CD4-positive, alpha-beta T cell treated with Interleukin-15 for 4 hours (primary cell): Measurements from ENCODE around the gene CNTNAP5.

Experiments used
- DNase-seq: peaks from one replicate; pipeline ENCODE4 v3.0.0-alpha.2; 2020; ENCODE audit warnings: low spot score

Gene CNTNAP5

DNA sequence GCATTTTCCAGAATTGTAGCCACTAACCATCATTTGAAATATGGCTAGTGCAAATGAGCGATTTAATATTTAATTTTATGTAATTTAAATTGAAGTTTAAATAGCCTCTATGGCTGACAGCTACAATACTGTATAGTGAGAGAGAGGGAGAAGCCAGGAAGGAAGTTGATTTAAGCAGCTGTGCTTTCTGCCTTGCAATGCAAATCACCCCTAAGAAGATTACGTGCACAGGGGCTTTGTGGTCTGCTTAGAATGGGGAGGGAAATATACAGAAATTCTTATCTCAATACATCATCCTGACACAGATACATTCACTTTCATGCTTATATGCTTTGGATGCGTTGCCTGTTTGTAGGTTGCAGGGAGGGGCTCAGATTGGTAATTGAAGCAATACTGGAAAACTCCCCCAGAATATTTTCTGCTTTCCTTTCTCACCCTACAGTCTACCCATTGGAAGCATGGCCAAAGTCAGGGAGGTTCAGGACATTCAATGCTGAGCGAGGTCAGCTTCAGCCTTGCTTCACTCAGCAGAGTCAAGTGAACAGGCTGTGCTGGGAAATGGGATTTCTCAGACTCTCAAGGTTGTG, 674.0 kb downstream of the CNTNAP5 start:
- DNase-seq, result no peak

DNA sequence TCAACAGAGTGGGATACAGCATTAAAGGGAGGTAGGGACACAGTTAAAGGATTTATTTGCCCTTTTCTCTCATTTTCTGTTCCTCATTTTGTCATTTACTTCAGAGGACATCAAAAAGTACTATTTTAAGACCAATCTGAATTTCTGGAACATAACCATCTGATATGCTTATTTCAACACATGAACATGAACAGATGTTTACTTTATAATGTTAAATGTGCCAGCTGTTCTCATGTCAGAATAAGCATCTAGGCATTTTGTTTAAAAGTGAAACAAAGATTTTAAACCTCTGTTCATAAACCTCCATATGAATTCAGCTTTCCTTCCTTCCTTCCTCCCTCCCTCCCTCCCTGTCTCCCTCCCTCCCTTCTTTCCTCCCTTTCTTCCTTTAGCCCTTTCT, 677.7 kb downstream of the CNTNAP5 start:
- no peak for DNase-seq

DNA sequence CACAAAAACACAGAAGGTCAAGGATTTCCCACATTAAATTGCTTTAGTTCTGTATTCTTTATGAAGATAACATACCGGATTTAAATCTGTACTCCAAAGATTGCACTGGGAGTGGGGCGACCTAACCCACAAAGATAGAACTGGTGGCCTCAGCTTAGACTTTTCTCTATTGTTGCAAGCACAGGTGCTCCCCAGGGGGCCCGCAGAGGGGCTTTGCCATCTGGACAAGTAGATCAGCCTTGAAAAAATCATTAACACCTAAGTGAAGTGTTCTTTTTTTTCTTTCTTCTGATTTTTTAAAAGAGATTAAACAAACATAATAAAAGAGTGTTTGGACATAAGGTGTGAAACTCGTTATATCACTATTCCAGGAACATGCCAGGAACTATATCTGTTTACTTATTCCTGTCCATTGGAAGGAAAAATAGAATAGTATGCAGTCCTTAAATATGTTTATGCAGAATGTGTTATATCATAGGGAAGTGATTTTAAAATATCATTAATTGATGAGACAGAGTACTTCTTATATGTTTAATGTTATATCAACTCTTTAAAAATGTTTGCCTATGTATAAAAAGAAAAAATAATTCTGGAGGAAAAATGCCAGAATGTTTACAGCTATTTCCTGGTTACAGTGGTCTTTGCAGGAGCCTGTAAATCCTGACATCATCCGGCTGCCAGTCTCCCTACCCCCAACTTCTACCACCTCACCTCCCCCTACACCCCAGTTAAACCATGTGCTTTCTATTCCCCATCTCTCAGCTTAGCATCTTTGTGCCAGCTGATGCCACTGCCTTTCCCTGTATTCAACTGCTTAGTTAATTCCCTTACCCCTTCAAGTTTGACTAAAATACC, 679.2 kb downstream of the CNTNAP5 start:
- no peak for DNase-seq

DNA sequence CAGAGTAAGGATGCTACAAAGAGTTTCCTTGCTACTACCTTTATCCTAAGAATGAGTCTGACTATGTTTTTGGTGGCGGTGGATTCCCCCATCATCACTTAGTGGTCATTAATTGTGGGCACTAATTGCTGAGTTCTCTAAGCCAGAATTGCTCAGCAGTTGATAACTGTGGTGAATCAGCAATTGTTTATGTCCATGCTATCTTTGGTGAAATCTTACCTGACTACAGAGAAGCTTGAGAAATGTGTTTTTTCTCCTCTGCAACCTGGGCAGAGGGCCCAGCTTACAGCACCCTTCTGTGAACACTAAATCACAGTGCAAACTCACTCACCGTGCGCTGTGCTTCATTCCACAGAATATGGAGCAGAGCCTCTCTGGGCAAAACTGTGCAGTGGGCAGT, 683.6 kb downstream of the CNTNAP5 start:
- no peak for DNase-seq

DNA sequence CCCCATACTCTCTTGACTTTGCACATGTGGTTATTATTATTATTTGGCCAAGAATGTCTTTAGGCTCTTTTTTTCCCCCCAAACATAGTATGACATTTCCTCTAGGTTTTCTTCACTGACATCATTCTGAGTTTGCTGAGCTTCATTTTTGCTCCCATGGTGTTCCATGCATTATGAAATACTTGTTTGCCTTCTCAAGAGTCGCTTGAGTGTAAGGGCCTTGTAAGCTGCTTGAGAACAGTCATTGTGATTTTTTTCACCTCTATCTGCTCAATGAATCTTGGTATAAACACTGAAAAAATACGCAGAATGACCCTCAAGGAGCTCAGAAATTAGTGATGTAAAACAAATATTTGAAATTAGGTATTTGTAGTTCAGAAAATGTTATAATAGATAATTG, 688.9 kb downstream of the CNTNAP5 start:
- DNase-seq, result no peak

DNA sequence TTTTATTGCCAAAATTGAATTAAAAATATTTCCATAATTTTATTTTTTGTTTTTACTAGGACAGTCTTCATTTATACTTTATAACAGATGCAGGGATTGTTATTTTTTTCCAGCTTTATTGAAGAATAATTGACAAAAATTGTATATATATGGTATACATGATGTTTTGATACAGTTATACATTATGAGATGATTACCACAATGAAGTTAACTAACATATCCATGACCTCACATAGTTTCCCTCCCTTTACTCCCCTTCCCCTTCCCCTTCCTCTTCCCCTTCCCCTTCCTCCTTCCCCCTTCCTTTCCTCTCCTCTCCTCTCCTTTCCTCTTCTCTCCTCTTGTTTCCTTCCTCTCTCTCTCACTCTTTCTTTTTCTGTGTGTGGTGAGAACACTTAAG, 700.1 kb downstream of the CNTNAP5 start:
- DNase-seq, result no peak

DNA sequence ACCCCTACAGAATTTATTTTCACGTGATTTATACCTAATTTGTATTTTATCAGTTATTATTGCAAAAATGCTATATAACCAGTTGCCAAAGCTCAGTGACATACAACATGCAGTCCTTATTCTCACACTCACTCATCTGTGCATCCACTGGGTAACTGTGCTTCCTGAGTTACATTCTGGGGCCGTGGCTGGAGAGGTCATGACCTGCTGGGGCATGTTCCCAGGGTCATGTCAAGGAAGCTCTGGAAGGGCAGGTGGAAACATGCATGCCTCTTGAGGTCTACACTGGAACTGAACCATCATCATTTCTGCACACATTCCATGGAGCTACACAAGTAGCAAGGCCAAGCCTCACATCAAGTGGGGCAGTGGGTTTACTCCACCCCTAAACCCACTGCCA, 715.5 kb downstream of the CNTNAP5 start:
- DNase-seq, result no peak

DNA sequence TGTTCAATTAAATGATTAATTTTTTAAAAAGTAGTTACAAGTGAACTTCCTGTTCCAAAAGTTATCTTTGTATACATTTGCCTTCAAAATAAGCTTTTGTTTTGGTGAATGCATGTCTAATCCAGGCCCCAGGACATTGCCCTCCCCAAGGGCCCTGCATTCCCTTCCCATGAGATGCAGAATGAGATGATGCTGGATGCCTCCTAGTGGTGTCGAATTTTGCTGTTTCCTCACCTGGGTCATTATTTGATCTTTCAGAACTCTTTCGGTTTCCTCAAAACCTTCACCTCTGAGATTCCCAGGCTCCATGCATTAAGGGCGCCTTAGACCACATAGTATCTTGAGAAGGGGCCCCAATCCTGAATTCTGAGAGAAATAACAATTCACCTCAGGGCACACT, 728.8 kb downstream of the CNTNAP5 start:
- DNase-seq, result no peak

DNA sequence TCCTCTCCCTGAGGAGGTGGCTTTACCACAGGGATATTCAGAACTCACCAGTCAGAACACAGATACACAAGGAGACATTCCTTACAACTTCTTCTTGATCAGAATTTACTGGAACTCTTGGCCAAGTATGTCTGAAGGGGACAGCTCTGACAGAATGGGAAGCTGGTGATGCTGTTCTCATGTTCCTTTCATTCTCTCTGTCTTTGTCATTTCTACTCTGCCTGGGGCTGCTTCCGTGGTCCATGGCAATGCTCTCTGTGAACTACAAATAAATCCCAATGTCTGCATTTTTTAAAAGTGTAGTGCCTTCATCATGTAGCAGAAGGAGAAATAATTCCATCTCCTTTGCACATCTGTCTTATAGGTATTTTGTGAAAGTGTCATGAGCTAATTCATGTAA, 730.3 kb downstream of the CNTNAP5 start:
- no peak for DNase-seq

DNA sequence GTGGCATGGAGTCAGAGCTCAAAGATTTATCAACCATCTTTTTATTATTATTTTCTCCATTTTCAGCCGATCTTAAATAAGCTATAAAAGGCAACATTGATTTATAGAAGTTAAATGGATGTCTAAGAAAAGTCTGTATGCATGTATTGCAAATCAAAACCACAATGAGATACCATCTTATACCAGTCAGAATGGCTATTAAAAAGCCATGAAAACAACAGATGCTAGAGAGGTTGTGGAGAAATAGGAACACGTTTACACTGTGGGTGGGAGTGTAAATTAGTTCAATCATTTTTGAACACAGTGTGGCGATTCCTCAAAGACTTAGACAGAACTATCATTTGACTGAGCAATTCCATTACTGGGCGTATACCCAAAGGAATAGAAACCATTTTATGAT, 731.0 kb downstream of the CNTNAP5 start:
- no peak for DNase-seq

DNA sequence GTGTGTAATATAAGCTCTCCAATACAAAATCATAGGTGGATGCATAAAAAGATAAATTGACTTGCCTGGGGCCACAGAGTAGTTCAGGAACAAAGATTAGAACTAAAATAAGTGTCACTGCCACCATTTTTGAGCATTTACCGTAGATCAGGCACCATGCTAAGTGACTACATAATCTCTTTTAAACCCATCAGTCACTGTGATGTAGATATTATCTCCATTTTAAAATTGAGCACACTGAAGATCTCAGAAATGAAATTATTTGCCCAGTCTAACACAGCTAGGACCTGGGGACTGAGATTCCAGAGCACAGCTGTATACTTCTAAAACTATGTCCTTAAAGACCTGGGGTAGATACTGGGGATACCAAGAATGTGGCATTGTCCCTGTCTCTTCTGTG, 737.3 kb downstream of the CNTNAP5 start:
- no peak for DNase-seq

DNA sequence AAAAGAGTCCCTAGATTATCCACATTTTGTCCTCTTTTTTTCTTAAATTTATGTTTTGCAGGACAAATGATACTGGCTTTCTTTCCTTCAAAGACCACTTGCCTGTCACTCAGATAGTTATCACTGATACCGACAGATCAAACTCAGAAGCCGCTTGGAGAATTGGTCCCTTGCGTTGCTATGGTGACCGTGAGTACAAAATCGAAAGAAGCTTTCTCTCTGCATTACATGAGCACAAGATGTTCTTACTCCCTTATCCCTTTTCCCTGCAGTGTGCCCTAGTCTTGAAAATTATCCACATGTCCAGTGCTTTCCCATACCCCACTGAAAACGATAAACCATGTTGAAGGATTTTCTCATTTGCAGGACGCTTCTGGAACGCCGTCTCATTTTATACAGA, 738.5 kb downstream of the CNTNAP5 start:
- no peak for DNase-seq

DNA sequence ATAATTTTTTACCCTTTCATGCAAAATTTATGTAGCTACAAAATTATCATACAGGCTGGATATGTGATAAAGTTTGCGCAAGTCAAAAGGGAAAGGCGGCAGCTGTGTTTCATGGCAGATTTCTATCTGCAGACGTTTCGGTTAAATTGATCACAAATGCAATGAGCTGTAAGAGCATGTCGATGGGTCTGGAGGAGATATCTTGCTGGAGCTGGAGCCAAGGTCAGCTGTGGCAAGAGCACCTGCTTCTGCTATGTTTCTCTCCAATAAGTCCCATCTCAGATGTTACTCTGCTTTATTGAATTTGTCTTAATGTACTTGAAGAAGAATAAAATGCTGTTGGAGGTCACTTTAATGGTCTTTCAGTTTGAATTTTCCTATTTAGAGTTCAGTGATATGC, 749.7 kb downstream of the CNTNAP5 start:
- DNase-seq, result no peak

DNA sequence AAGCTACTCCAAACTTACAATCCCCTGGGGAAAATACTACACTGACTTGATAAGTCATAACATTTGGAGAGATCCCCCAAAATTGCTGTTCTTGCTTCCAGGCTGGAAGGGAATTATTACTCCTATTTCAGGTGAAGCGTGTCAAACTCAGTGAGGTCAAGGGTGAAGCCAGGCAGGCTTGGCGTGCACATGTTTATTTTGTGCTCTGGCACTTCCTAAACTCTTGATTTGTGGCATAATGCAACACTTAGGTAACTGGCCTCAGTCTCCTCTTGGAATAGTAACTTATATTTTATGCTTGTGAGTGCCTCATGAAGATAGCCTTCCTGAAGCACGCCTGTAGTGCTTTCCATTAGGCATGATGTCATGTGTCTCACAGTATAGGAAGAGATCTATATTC, 751.2 kb downstream of the CNTNAP5 start:
- no peak for DNase-seq

DNA sequence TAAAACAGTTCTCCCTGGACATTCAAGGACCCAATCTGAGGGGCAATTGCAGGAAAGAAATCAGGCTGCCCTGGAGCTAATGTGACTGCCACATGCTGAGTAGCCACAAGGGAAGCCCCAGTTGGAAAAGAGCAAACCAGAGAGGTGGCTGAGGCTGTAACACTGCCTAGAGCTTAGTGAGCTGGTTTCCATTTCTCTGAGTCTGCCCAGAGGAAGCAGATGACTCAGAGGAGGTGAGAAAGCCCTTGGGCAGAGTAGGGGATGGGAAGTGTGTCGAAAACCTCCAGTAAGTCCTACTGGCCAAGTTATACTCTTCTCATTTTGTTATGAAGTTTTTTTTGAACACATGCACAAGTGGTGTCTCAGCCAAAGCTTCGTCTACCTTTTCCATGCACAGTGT, 753.0 kb downstream of the CNTNAP5 start:
- no peak for DNase-seq

DNA sequence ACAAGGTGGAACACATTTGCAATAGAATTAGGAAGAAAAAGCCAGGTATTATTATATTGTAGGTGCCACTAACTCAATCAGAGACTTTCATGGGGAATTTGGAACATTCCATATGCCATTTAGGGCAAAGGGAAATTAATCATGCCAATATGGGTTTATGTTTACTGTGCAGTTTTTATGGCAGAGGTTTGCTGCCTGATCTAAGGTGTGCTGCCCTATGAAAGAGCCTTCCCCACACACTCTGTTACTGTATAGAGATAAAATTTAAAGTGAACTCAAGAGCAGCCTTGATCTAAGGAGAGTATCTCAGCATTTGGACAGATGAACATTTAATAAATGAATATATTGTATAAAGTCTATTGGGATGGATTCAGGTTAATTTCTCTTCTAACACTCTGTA, 771.6 kb downstream of the CNTNAP5 start:
- DNase-seq, result no peak

DNA sequence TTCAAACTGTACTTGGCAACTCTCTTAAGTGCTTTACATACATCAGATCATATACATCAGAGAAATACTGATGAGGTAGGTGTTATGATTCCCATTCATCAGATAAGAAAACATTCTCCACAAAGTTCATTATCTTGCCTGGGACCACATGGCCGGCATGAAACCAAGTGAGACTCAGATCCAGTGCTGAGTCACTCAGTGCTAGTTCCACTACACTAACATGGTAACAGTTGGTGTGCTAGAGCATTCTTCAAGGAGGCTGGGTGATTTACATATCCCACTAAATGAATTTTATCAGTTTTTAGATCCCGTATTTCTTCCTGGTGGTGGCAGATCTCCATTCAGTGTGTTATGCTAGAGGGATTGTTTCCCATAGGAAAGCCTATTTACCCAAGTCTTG, 772.0 kb downstream of the CNTNAP5 start:
- DNase-seq, result no peak

DNA sequence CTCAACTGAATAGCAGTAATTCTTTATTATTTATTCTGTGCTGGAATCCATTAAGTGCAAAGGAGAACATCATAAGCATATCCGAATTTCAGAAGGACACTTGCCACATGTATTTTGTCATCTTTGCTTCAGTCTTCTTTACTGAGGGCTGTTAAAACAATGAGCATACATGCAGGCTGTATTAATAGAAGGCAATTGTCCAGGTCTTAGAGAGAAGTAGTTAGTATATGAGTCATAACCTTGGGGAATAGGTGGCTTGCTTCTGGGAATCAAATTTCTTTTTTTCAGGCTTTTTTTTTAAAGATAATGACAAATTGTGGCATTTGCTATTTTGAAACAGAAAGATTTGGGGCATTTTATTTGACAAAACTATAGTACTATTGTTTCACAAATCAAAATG, 773.5 kb downstream of the CNTNAP5 start:
- DNase-seq, result no peak

DNA sequence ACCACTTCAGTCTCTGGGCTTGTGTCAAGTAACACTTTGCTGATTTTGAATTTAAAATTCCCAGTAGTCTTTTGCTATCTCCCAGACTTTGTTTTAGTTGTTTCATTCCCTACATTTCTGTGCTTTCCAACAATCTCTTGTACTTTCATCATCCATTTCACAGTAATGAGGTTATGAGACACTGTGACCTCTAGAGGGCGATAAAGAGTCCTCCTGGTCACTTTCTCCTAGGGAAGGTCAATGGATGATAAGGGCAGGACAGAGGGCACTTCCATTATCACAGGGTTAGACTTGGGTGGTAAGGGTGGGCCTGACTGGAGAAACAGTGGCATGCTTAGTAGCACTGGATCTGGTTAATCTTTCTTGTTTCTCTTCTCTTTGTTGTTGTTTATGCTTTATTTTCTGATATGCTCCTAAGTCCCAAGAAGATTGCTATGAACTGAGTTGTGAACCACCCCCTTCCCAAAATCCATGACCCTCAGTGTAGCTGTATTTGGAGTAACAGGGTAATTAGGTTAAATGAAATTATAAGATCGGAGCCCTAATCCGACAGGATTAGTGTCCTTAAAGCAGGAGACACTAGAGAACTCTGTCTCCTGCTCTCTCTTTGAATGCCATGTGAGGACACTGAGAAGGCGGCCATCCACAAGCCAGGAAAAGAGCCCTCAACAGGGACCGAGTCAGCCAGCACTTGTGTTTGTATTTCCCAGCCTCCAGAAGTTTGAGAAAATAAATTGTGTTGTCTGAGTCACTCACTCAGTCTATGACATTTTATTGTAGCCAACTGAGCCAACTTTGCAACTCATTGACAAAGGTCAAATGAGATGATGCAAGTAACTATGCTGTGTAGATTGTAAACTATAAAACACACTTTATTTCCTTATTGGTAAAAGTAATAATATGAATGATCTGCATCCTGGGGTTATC, 779.2 kb downstream of the CNTNAP5 start:
- DNase-seq, result no peak

DNA sequence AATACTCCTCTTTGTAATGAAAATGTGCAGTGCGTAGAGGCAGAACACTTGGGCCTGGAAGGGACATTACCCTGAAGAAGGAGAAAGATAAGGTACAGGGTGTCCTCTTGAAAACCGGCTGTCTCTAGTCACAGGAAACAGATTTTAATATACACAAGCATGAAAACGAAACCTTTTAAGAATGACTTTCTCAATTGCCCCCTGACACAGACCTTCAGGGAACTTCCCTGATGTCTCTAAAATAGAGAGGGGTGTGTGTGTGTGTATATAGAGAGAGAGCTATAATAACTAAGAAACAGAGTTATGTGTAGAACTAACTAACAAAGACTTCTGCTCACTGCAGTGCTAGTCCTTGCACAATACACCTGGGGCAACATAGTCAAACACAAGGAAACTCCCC, 780.0 kb downstream of the CNTNAP5 start:
- no peak for DNase-seq

DNA sequence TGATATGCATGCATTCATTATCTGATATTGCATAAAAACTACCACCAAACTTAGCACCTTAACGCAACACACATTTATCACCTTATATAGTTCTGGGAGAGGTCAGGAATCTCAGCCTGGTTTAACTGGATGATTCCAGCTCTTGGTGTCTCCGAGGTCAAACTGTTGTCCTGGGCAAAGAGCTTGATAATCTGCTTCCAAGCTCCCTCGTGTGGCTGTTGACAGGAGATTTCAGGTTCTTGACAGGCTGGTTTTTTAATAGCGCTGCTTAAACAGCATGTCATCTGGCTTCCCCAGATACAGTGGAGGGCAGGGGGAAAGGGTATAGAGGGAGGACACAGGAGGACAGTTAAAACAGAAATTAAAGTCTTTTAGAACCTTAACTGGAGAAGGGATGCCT, 785.0 kb downstream of the CNTNAP5 start:
- no peak for DNase-seq

DNA sequence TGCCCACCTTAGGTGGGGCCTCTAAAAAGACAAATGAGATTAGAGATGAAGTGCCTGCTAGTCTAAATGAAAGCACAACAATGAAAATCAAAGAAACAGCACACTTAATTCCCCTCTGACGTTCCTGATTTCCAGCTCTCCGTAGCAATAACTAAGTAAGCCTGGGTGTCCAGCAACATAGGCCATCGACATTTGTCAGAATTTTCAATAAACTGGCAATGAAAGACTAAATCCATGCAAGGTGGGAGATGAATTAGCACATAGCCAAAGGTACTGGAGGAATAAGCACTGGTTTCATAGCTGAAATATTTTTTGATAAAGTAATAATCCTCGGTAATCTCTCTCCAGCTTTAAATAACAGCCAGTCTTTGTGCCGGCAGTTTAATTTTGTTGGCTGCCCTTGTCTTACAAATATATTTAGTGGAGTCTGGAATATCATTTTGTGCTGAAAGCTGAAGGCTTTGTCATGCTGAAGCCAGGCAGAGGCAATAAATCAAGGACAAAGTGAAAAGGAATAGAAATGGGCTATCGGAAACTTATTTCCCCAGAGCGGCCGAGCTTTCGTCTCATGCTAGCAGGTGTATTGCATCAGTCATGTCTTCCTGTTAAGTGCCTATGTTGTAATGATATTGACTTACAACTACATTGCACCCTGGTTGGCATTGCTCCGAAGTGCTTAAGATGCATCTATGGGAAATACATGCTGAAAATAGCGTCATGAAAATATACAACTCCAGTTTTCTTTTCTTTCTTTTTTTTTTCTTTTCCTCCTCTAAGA, 790.1 kb downstream of the CNTNAP5 start:
- no peak for DNase-seq
